ENCODE data around the gene SHC4. TPM values are rescaled to one million over a fixed set of nuclear protein-coding genes. Genes with fewer than 3 reads are reported as not detected.

The SHC4 gene
- total and polyA plus RNA-seq, 2 of the 8 experiments (the other 6 are each of a cell fraction or from before 2014, with no cell fraction given) = 0.15 to 0.30 TPM

DNA sequence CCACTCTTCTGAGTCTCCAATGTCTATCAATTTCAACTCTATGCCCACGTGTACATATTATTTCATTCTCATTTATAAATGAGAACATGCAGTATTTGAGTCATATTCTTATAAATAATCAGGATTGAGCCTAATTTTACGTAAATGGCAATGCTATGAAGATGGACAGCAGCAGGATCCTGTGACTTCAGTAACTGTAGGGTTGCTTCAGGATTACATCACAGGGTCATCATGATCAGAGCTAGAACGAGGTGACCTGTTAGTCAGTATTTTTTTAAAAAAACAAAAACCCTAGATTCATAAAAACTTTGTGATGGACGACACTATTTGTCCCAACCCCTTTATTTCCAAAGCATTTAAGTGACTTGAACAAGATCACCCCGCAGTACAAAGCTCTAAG lies 21.8 kb downstream of the SHC4 start:
- Histone ChIP-seq H4K8ac (ENCODE audit: extremely low read depth, insufficient read depth, low read length) (no peak overlapping the region), H3K9ac (replicated peaks in 1 of 4; ENCODE audit: extremely low read depth in 1 of 4, low read depth in 3 of 4, low read length in 3 of 4) (no peak overlapping the region), H3K4me3 (ENCODE audit: extremely low read depth in 1 of 4, insufficient read depth in 2 of 4, low read depth in 3 of 4, low read length in 4 of 4) (no peak overlapping the region), H3K56ac (replicated peaks; ENCODE audit: insufficient read length, low read depth, low read length) (no peak overlapping the region), H2AFZ (ENCODE audit: low read length) (no peak overlapping the region), H3K4me1 (replicated peaks in 1 of 4; ENCODE audit: control insufficient read depth in 3 of 4, insufficient read depth in 4 of 4, low read length in 3 of 4) (no peaks in the 10 kb centered on the region), H3K27me3 (replicated peaks in 1 of 4; ENCODE audit: control insufficient read depth in 3 of 4, extremely low read depth in 1 of 4, insufficient read depth in 3 of 4, low read length in 3 of 4) (no peaks in the 10 kb centered on the region; a peak in 1 of 7 replicates), H3K14ac (ENCODE audit: insufficient read length) (no peak overlapping the region), H3K23ac (ENCODE audit: insufficient read length) (no peak overlapping the region), H3K18ac (ENCODE audit: extremely low read depth, low read length) (no peak overlapping the region), H3K79me1 (ENCODE audit: low read depth, low read length) (no peaks in the 10 kb centered on the region), H4K91ac (replicated peaks; ENCODE audit: insufficient read length, low read length) (no peak overlapping the region), H2BK20ac (ENCODE audit: low read length) (no peak overlapping the region), H3K4ac (replicated peaks; ENCODE audit: insufficient read length, low read depth, low read length) (no peak overlapping the region), H3K27ac (ENCODE audit: low read depth, low read length) (no peak overlapping the region), H4K5ac (ENCODE audit: insufficient read length, low read depth, low read length) (no peak overlapping the region), H3K4me2 (ENCODE audit: insufficient read depth in 1 of 2, low read depth in 2 of 2, low read length in 2 of 2) (no peak overlapping the region), H2BK12ac (ENCODE audit: low read depth, low read length) (no peak overlapping the region), H2BK5ac (ENCODE audit: low read depth, low read length) (no peak overlapping the region), H3K36me3 (ENCODE audit: control insufficient read depth in 2 of 4, insufficient read depth in 4 of 4, low read length in 3 of 4) (no peaks in the 10 kb centered on the region), H3K9me3 (ENCODE audit: insufficient read depth in 2 of 2, low read depth in 1 of 2, low read length in 1 of 2) (no peaks in the 10 kb centered on the region), H2AK5ac (ENCODE audit: low read depth, low read length) (no peak overlapping the region), H3K79me2 (ENCODE audit: control insufficient read depth in 1 of 2, insufficient read depth in 2 of 2, low read length in 2 of 2) (no peaks in the 10 kb centered on the region), H2BK15ac (ENCODE audit: low read length) (no peak overlapping the region), H3K23me2 (ENCODE audit: low read depth, low read length) (no peaks in the 10 kb centered on the region), H4K20me1 (replicated peaks in 1 of 2; ENCODE audit: control insufficient read depth in 1 of 2, insufficient read depth in 2 of 2, low read length in 2 of 2) (no peaks in the 10 kb centered on the region), H2BK120ac (replicated peaks; ENCODE audit: low read depth, low read length) (no peak overlapping the region)
- no peak for DNase-seq (ENCODE audit: low read depth in 1 of 2, low spot score in 2 of 2)
- ChIA-PET CTCF (ENCODE audit: partially characterized antibody) (no interaction called here), POLR2A (ENCODE audit: partially characterized antibody) (no interaction called here)
- FAIRE-seq = no peak
- 87% methylated on average over 5 of the region's 5 CpGs; no CpG with 5 or more reads in 1 of the 2 experiments for WGBS, 2 experiments (ENCODE audit: extremely low coverage in 1 of 2, insufficient coverage in 1 of 2, insufficient read length in 1 of 2, insufficient replicate concordance in 2 of 2, low coverage in 1 of 2, low lambda C conversion rate in 2 of 2, missing lambda C conversion rate in 1 of 2)
- TF ChIP-seq SUZ12 (IDR thresholded peaks at IDR 0.05; ENCODE audit: low read length) (no peak), EZH2 (IDR thresholded peaks at IDR 0.05; ENCODE audit: low read depth, low read length, severe bottlenecking) (no peak), CEBPB (IDR thresholded peaks at IDR 0.05; ENCODE audit: low read depth, low read length) (no peak), TAF1 (IDR thresholded peaks at IDR 0.05; ENCODE audit: low read depth, low read length) (no peak), NRF1 (IDR thresholded peaks at IDR 0.05; ENCODE audit: low read depth, low read length) (no peak), JUND (IDR thresholded peaks at IDR 0.05; ENCODE audit: low read length) (no peak), SAP30 (IDR thresholded peaks at IDR 0.05; ENCODE audit: insufficient read depth, insufficient replicate concordance, low read length) (no peak), YY1 (IDR thresholded peaks at IDR 0.05; ENCODE audit: low read depth, low read length) (no peak), KDM1A (IDR thresholded peaks at IDR 0.05; ENCODE audit: borderline replicate concordance, low read length) (no peak), HDAC6 (IDR thresholded peaks at IDR 0.05; ENCODE audit: low read depth, low read length) (no peak), JUN (IDR thresholded peaks at IDR 0.05; ENCODE audit: low read depth, low read length) (no peak), CHD2 (IDR thresholded peaks at IDR 0.05; ENCODE audit: low read length) (no peak), SRF (IDR thresholded peaks at IDR 0.05; ENCODE audit: low read depth, low read length) (no peak), TEAD4 (IDR thresholded peaks at IDR 0.05; ENCODE audit: low read depth, low read length) (no peak)
- TF ChIP-seq, protein P1, sequence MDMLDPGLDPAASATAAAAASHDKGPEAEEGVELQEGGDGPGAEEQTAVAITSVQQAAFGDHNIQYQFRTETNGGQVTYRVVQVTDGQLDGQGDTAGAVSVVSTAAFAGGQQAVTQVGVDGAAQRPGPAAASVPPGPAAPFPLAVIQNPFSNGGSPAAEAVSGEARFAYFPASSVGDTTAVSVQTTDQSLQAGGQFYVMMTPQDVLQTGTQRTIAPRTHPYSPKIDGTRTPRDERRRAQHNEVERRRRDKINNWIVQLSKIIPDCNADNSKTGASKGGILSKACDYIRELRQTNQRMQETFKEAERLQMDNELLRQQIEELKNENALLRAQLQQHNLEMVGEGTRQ (IDR thresholded peaks at IDR 0.05; ENCODE audit: low read length) = no peak
